A549 (cell line): ENCODE results near the gene MUC12.

ENCODE experiments used
- MYC ChIP-seq: IDR thresholded peaks from 2 replicates; pipeline ENCODE4 v1.6.1; 2012; ENCODE audit warnings: mild to moderate bottlenecking, inconsistent platforms, low read length, improper control_type of control experiment, borderline replicate concordance
- PHF8 ChIP-seq: fragments of 200-600 bp; sonication (generic); IDR thresholded peaks from 2 replicates; pipeline ENCODE4 v1.6.1; 2016; ENCODE audit warnings: low read depth, mild to moderate bottlenecking, antibody characterized with exemption, moderate library complexity, borderline replicate concordance
- POLR2A ChIP-seq: IDR thresholded peaks from 2 replicates; pipeline ENCODE4 v1.6.1; 2012; ENCODE audit warnings: mild to moderate bottlenecking, low read length
- ZFP36 ChIP-seq: fragments of 450-650 bp; IDR thresholded peaks from 2 replicates; pipeline ENCODE4 v1.6.1; 2014; ENCODE audit warnings: borderline replicate concordance; ENCODE audit not compliant: partially characterized antibody

GRCh38 chr7:100965723-100966541 is 3.4 kb upstream of the MUC12 start:
- TF ChIP-seq ZFP36, result no peak
- TF ChIP-seq PHF8, result no peak
- TF ChIP-seq MYC, result no peak; the same call in 1 of the 2 replicates
- TF ChIP-seq POLR2A, result no peak
